ENCODE measurements around the gene TGM2.

TGM2 gene

DNA sequence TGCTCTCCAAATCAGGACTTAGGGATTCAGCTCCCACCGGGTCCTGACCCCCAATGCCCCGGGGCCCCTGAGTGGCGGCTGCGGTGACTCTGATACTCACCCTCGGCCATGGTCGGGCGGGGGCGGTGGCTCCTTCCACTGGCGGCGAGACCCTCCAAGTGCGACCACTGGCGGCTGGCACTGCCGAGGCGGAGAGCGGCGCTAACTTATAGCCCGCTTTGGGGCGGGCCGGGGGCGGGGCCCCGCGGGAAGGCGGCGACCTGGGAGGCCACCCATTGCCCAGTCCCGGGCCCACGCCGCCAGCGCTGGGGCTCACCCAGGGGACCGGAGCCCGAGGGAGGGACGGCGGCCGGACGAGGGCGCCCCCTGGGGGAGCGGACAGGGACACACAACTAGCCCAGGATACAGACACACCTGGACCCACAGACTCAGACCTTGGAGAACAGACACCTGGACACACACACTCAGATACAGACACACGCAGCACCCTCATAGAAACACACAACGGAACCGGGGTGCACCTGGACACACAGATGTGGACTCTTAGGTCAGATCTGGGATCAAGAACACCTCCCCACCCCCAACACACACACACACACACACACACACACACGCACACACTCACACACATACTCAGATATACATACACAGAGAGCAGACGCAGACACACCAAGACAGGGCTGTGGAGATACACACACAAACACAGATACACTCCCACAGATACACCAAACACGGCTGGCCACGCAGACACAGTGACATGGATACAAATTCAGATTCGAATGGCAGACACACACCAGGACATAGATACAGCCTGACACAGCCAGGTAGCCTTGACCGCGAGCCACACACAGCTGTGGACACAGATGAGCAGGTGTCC lies at the start of gene TGM2:
TSS of gene TGM2 (minus strand) at position 182 of the 877 bp plus-strand sequence. CDS start at position 110, 72 bp downstream.
- in situ Hi-C loops (cut with MboI; ENCODE audit: low sequenced_read_pairs) = no loop called here

DNA sequence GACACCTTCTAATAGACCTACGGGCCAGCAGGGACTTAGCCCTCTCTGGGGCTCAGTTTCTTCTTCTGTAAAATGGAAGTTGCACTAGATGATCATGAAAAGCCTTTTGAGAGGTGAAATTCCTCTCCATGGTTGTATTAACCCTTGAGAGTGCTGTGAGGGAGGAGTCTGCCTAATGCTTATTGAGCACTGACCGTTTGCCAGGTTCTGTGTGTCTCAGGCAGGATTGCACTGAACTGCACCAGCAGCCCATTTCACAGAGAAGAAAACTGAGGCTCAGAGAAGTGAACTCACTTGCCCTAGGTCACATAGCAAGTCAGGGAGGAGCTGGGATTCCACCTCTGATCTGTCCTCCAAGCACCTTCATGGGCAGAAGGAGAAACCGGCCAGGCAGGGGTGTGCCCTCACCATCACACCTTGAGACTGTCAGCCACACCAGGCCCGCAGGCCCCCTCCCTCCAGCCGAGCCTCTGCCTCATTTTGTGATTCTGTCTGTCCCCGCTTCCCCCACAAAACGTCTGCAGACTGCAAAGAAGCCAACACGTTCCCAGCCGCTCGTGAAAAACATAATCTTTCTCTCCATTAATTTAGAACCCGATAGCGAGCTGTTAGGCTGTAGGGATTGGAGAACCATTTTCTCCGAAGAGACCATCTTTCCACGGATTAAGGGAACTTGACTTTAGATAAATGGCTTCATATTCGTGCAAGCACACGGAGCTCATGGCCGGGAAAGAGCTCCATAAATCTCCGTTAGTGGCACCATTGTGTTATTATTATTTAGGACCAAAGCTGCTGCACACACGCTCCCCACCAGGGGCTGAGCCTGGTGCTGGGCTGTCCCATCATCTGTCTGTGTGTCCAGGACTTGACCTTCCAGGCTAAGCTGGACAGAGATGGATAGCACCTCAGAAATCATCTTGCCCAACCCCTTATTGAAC lies 49.5 kb upstream of the TGM2 start:
- in situ Hi-C loops (cut with MboI; ENCODE audit: low sequenced_read_pairs) = loop anchor here (25.0 kb wide), 1 partner anchor 652 kb away; no protein-coding TSS in a partner anchor

DNA sequence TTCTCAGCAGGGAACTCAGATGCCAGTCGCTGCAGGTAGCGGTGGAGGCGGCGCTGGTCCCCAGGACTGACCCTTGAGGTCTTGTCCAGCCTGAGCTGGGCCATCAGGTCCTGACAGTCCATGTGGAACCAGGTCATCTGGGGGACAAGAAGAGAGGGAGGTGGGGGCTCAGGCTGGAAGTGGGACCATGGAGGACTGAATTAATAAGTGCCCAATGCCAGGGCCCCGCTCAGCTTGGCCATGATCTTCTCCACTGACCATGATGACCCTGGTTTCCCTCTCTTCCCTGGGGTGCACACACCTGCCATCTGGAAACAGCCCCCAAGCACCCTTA lies 48.5 kb upstream of the TGM2 start:
- in situ Hi-C loops (cut with MboI; ENCODE audit: low sequenced_read_pairs) = loop anchor here (25.0 kb wide), 1 partner anchor 651 kb away; no protein-coding TSS in a partner anchor

DNA sequence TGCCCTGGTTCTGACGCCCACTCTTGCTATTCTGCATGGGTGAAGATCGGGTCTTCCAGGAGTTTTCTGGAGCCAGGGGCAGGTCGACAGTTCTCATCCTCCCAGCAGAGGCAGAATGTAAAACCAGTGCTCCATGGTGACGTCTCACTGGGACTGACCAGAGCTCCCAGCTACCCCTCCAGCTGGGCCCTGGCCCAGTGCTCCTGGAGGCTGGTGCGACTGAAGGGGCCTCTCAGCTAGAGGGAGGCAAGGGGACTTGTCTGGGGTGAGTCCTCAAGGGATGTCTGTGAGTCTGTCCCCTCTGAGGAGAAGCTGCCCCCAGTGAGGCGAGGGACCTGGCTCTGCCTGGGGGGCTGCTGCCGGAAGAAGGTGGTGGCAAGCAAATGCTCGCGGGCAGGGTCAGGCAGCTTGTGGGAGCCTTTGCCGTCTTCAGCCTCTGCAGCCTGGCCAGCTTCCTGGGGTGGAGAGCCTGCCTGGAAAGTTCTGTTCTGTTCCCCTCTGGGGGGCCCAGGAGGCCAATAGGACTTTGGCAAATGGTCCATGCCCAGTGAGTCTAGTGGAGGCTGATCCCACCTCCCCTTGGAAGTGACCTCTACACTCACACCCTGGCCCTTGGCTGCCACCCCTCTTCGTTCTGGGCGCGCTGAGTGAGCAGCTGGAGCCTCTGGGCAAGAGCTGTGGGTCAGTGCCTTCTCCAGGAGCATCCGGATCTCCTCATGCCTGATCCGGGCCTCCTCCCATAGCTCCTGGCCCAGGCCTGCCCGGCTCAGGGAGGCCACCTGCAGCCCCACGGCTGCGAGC lies 47.9 kb upstream of the TGM2 start:
- in situ Hi-C loops (cut with MboI; ENCODE audit: low sequenced_read_pairs) = loop anchor here (25.0 kb wide), 1 partner anchor 651 kb away; no protein-coding TSS in a partner anchor

DNA sequence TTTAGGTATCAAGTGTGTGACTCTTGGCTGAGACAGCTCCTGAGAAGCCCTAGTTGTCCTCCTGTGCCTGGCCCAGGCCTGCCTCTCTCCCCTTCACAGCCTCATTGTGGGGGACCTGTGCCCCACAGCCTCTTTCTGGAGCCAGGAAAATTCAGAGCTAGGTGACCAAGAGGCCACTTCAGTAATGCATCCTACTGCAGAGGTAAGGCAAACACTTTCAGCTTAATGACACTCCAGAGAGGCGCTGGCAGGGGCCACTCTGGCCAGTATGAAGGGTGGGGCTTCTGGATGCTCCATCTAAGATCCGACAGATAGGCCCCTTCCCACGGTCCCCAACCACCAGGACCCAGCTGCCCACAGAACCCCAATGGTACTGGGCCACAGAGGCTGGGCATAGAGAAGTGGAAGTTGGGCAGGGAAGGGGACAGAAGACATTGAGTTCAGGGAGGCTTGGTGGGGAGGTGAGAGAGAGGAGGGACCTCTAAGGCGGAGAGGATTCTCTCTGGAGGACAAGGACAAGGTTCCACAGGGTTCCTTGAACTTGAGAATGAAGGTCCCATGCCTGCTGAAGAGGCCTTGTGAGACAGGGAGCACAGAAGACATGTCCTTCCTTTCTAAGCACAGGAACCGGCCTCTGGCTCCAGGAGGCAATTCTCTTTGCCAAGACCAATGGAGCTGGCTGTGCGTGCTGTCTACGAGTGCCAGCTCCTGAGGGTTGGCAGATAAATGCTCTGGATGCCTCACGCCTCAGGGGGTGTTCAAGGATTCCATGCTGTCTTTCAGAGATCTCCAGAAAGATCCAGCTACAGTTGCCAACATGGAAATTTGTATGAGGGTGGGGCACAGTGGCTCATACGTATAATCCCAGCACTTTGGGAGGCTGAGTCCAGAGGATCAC lies 46.4 kb upstream of the TGM2 start:
- in situ Hi-C loops (cut with MboI; ENCODE audit: low sequenced_read_pairs) = loop anchor here (25.0 kb wide), 1 partner anchor 649 kb away; no protein-coding TSS in a partner anchor

DNA sequence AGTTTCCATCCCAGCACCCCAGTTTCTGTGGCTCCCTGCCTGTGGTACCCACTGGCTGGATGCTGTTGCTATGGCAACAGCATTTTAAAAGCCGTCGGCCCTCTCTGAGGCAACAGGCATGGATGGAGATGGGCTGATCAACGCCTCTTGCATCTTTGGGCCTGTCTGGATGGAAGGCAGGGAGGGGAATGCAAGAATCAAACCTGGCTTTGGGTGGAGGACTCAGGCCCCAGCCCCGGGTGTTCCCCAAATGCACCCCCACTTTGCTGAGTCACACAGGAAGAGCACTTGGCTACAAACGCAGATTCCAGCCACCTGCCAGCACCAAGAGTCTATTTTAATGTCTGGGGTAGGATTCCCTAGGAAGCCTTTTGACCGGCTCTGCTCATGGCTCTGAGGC lies 45.7 kb upstream of the TGM2 start:
- in situ Hi-C loops (cut with MboI; ENCODE audit: low sequenced_read_pairs) = loop anchor here (25.0 kb wide), 1 partner anchor 648 kb away; no protein-coding TSS in a partner anchor

DNA sequence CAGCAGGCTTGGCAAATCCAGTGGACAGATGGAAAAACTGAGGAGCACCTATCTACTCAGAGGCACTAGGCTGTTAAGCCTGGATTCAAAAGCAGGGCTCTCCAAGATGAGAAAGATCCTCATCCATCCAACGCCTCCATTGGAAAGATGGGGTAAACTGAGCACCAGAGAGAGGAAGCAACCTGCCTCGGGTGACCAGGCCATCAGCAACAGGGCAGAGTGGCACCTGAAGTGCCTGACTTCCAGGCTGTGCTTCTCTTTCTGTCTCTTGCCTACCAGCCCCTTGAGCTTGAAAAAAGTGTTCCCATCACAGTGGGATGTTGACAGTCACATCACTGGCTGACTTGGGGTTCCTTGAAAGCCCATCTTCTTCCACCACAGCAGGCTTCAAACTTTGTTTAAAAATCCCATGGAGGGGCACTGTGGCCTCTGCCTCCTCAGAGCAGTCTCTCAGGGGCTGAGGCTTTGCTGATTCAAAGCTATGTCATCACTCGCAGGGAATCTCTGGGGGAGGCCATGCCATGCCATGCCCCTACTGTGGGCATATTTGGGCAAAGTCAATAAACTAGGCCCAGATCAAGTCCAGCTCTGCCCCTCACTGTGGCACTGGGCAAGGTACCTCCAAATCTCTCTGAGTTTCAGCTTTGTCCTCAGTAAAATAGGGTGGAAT lies 44.8 kb upstream of the TGM2 start:
- in situ Hi-C loops (cut with MboI; ENCODE audit: low sequenced_read_pairs) = loop anchor here (25.0 kb wide), 1 partner anchor 648 kb away; no protein-coding TSS in a partner anchor

DNA sequence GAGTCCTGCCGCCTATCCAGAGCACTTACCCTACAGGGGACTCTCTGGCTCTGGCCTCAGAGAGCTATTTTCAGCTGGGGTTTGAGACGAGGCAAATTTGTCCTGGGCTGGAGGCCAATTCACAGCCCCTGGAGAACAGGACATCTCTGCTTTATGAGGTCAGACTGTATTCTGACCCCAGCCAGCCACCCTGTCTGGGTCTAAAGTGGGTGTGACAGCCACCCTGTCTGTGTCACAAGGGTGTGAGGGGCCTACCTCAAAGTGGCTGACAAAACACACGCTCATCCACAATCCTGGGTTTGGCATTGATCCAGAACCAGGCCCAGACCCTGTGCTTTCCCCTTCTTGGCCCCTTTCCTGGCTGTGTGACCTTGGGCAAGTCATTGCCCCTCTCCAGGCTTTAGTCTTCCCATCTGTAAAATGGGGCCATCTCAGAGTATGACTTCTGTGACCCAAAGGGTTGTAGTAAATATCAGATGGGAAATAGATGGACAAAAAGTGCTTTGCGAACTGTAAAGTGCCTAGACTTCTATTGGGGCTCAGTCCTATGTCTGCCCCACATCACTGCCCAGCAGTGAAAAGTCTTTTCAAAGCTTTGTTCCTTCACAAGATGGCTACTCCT lies 44.1 kb upstream of the TGM2 start:
- in situ Hi-C loops (cut with MboI; ENCODE audit: low sequenced_read_pairs) = loop anchor here (25.0 kb wide), 1 partner anchor 647 kb away; no protein-coding TSS in a partner anchor

DNA sequence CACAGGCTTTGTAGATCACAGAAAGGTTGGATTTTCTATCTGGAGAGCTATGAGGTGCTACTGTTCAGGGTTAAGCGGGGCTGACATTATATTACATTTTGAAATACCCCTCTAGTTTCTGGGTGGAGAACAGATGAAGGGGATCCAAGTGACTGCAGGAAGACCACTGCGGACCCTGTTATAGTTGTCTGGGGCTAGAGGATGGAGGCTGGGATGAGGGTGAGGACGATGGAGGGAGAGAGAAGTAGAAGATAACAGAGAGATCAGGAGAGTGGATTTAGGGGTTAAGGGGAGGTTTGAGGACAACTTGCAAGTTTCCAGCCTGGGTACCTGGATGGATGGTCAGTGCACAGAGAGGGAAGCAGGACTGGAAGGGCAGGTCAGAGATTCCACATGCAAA lies 43.5 kb upstream of the TGM2 start:
- in situ Hi-C loops (cut with MboI; ENCODE audit: low sequenced_read_pairs) = loop anchor here (25.0 kb wide), 1 partner anchor 646 kb away; no protein-coding TSS in a partner anchor

DNA sequence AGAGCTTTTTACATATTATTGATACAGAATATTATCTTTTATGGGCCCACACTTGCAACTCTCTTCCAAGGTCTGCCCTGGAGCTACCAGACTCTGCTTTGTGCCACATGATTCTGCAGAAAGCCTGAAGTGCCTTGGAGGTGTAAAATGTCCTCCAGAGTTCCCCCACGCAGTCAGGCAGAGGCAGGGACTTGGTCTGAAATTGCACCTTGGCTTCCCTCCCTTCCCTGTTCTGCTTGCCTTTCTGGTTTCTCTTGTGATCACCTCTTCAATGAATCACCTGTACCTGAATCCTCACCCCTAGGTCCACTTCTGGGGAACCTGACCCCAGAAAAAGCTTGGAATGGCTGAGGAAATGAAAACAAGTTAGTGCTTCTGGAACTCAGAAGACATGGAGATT lies 43.0 kb upstream of the TGM2 start:
- in situ Hi-C loops (cut with MboI; ENCODE audit: low sequenced_read_pairs) = loop anchor here (25.0 kb wide), 1 partner anchor 646 kb away; no protein-coding TSS in a partner anchor

DNA sequence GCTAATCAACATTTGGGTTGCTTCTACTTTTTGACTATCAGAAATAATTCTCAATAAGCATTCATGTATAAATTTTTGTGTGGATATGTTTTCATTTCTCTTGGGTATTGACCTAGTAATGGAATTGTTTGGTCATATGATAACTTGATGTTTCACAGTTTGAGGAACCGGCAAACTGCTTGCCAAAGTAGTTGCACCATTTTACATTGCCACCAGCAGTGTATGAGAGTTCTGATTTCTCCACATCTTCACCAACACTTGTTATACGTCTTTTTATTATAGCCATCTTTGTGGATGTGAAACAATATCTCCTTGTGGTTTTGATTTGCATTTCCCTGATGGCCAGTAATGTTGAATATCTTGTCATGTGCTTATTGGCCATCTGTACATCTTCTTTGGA lies 42.6 kb upstream of the TGM2 start:
- in situ Hi-C loops (cut with MboI; ENCODE audit: low sequenced_read_pairs) = loop anchor here (25.0 kb wide), 1 partner anchor 645 kb away; no protein-coding TSS in a partner anchor

DNA sequence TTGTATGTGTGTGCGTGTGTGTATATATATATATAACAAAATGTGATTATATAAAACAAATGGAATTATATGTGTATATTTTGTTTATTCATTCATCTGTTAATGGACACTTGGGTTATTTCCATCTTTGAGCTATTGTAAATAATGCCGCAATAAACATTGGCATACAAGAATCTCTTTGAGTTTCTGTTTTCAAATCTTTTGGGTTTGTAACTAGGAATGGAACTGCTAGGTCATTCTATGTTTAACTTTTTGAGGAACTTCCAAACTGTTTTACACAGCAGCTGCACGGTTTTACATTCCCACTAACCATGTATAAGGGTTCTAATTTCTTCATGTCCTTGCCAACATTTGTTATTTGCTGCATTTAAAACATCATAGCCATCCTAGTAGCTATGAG lies 39.9 kb upstream of the TGM2 start:
- in situ Hi-C loops (cut with MboI; ENCODE audit: low sequenced_read_pairs) = loop anchor here (25.0 kb wide), 1 partner anchor 643 kb away; no protein-coding TSS in a partner anchor

DNA sequence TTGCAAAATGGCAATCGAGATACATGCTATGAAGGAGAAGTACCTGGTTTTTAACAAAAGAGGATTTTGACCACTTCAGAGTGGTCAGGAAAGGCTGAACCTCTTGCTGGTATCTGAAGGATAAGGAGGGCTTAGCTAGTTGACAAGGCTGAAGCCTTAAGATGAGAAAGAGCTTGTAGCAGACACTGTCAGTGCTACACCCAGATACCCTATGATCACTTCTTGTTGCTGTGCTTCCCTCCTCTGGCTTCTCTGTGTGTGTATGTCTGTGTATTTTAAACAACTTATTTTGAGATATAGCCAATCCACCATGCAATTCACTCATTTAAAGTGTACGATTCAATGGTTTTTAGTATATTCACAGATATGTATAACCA lies 38.9 kb upstream of the TGM2 start:
- in situ Hi-C loops (cut with MboI; ENCODE audit: low sequenced_read_pairs) = loop anchor here (25.0 kb wide), 1 partner anchor 642 kb away; no protein-coding TSS in a partner anchor

DNA sequence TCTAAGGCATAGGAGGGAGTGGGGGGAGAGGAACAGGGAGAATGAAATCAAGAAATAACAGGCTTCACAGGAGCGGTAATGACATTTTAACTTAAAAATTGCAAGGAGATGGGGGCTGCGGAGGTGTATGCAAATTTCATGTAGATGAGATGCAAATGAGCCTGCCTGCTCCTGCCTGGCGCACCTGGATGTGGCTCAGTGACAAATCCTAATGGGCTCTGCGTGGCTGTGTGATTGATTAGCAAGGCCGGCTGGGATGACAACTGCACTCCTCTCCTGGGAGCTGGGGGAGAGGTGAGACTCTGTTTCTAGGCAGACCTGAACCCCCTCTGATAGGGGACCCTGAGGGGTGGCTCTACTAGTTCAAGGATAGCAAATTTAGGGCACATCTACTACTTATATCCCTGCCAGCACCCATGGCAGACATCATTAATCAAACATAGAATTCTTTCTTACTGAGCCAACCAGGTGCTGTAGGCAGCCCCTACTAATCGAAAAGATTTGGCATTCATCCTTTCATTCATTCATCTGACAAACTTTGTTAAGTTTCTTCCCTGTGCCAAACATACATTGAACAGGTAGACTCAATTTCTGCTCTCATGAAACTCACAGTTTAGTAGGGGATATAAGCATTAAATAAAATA lies 38.4 kb upstream of the TGM2 start:
- in situ Hi-C loops (cut with MboI; ENCODE audit: low sequenced_read_pairs) = loop anchor here (25.0 kb wide), 1 partner anchor 641 kb away; no protein-coding TSS in a partner anchor

DNA sequence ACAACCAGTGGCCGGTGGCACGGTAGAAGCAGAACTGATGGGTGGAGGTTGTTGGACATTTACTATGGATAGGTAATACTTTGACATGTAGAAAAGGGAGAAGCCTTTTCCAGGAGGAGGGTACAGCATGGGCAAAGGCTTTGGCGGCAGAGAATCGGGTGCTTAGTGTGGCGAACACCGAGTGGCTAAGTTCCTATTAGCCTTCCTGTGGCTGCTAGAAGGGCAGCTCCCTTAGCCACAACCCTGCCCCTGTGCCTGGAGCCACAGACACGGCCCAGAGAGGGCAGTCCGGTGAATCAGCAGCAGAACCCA lies 37.9 kb upstream of the TGM2 start:
- in situ Hi-C loops (cut with MboI; ENCODE audit: low sequenced_read_pairs) = loop anchor here (25.0 kb wide), 1 partner anchor 641 kb away; no protein-coding TSS in a partner anchor

DNA sequence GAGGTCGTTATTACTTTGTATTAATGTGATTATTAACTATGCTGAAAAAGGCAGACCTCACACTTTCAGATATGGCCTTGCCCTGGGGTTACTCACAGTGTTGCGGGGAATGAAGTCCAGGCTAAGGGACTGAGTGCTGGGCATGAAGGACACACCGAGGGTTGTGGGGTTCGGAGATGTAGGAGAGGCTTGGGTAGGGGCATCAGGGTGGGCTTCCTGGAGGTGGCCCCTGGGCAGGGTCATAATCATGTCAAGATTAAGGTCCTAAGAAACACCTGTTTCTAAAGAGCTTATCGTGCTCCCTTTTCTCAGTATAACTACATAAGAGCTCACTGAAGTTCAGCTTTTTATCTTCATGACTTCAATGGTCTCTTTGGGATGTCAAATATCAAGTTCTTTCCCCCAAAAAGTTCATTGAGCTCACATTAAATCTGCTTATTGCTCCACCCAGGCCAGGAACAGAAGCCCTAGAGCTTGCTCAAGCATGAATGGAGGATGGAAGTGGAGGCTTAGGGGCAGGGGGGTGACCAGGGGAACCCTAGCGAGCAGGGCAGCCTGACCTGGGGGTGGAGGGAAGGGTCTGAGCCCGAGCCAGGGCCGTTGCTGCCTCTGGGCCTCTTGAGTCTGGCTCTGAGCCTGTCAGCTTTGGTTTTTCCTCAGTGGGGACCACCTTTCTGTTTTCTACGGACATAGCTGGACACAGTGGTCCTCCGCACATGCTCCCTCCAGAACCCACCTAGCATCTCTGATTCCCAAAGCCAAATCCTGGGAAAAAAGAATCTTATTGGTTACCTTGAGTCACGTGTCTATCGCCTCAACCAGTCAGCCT lies 37.3 kb upstream of the TGM2 start:
- in situ Hi-C loops (cut with MboI; ENCODE audit: low sequenced_read_pairs) = loop anchor here (25.0 kb wide), 1 partner anchor 640 kb away; no protein-coding TSS in a partner anchor

DNA sequence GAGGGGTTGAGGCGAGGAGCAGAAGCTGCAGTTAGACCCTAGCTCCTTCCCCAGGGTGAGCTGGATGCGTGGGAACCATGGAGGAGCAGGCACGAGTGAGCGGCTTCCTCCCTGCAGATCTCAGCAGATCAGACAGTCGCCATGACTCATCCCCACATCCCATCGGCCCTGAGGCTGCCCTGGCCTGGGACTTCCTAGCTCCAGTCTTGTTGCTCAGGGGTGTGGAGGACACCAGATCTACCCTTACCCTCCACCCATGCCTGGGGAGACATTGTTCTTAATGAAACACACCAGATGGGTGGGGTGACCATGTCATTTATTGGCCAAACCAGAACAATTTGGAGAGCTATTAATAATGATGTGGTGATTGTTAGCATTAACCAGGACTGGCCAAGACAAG lies 36.3 kb upstream of the TGM2 start:
- in situ Hi-C loops (cut with MboI; ENCODE audit: low sequenced_read_pairs) = loop anchor here (25.0 kb wide), 1 partner anchor 639 kb away; no protein-coding TSS in a partner anchor
